Frontal cortex (tissue), 4 donors: ENCODE measurements around the gene KCNQ1. TPM values are rescaled to one million over a fixed set of nuclear protein-coding genes. Genes with fewer than 3 reads are reported as not detected.

Source experiments
- DNase-seq, 2 donors: peaks; one replicate each; pipeline ENCODE4 v3.0.0; 2012; ENCODE audit warnings: low spot score in 2 of 2
- FAIRE-seq: peaks from 2 replicates; lab custom pipeline; 2012; peaks lifted over from hg19 to GRCh38; lab: Jason Lieb, UNC
- total RNA-seq: library from RNA; depleted of rRNA; stranded (reverse); fragments of >200 nt; gene quantifications from one replicate; pipeline ENCODE4 v1.2.3, GENCODE V29; 2014
- donor health status: control.
- donor health status: control.
- donor health status: control.

KCNQ1 gene
- total RNA-seq, 1 donor from 2014 or later: under 0.01 TPM

- DNase-seq (no peak), FAIRE-seq (no peak)
Observed at GRCh38 chr11:2581151-2581930, 136.5 kb downstream of the KCNQ1 start.

GRCh38 chr11:2581931-2582350 is 137.1 kb downstream of the KCNQ1 start:
- DNase-seq (no peak), FAIRE-seq (no peak)

- DNase-seq (no peak), FAIRE-seq (no peak)
Observed at GRCh38 chr11:2582351-2582945, 137.6 kb downstream of the KCNQ1 start.

- FAIRE-seq (no peak), DNase-seq (no peak)
Observed at GRCh38 chr11:2582946-2583604, 138.3 kb downstream of the KCNQ1 start.

- FAIRE-seq: no peak
- no peak for DNase-seq
Observed at GRCh38 chr11:2583605-2583958, 138.8 kb downstream of the KCNQ1 start.

GRCh38 chr11:2584434-2584811 is 139.6 kb downstream of the KCNQ1 start:
- DNase-seq (no peak), FAIRE-seq (no peak)

- FAIRE-seq: no peak
- DNase-seq: peak in 1 of 2 donors; percentile 1
Observed at GRCh38 chr11:2584812-2585565, 140.2 kb downstream of the KCNQ1 start.

GRCh38 chr11:2585566-2586086 is 140.8 kb downstream of the KCNQ1 start:
- DNase-seq (peak in 1 of 2 donors; percentile 2), FAIRE-seq (no peak)

GRCh38 chr11:2586087-2586792 is 141.4 kb downstream of the KCNQ1 start:
- FAIRE-seq: no peak
- peak; percentile 3 to 6 for DNase-seq

GRCh38 chr11:2586793-2587131 is 142.0 kb downstream of the KCNQ1 start:
- DNase-seq: peak in 1 of 2 donors; percentile 2
- FAIRE-seq: no peak

- DNase-seq (peak; percentile 5 to 8), FAIRE-seq (no peak)
Observed at GRCh38 chr11:2587132-2587930, 142.5 kb downstream of the KCNQ1 start.

GRCh38 chr11:2587976-2588748 is 143.4 kb downstream of the KCNQ1 start:
- no peak for FAIRE-seq
- DNase-seq: peak in 1 of 2 donors; percentile 3

- DNase-seq (peak; percentile 4 to 6), FAIRE-seq (no peak)
Observed at GRCh38 chr11:2588809-2589537, 144.2 kb downstream of the KCNQ1 start.

GRCh38 chr11:2589538-2589934 is 144.7 kb downstream of the KCNQ1 start:
- DNase-seq (peak; percentile 12 to 20), FAIRE-seq (no peak)

GRCh38 chr11:2590131-2590964 is 145.5 kb downstream of the KCNQ1 start:
- peak; percentile 4 to 24 for DNase-seq

GRCh38 chr11:2590965-2591754 is 146.4 kb downstream of the KCNQ1 start:
- DNase-seq (peak; percentile 63 to 85), FAIRE-seq (no peak)

More at GRCh38 chr11:2590131-2590964, 145.5 kb downstream of the KCNQ1 start:
- FAIRE-seq: no peak
